Suprapubic skin (tissue), 3 donors: ENCODE results near the gene EARS2.
"Not testable (repeated sequence)": the region's sequence is repeated elsewhere in the genome, so short reads cannot be mapped to it uniquely, and the experiment has no call there.

Source experiments
- EP300 ChIP-seq: sonication (generic); formaldehyde crosslinking; IDR thresholded peaks from one replicate; pipeline ENCODE4 v1.6.1; 2017; ENCODE audit warnings: antibody characterized with exemption
- TF ChIP-seq, protein P1 (sequence below), 2 donors: fragments of 200-600 bp in 1 of 2; fragments of 450-650 bp in 1 of 2; sonication (generic) in 1 of 2; IDR thresholded peaks; one replicate each; pipeline ENCODE4 v1.5.1; 2016 to 2019; ENCODE audit warnings: antibody characterized with exemption in 2 of 2, mild to moderate bottlenecking in 1 of 2, moderate library complexity in 1 of 2

DNA sequence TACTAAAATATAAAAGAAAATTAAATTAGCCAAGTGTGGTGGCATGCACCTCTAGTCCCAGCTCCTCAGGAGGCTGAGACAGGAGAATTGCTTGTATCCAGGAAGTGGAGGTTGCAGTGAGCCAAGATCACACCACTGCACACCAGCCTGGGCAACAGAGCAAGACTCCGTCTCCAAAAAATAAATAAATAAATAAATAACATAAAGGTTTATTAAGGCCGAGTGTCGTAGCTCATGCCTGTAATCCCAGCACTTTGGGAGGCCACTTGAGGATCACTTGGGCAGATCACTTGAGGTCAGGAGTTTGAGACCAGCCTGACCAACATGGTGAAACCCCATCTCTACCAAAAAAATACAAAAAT is 16.4 kb downstream of the EARS2 start:
- TF ChIP-seq, protein P1, sequence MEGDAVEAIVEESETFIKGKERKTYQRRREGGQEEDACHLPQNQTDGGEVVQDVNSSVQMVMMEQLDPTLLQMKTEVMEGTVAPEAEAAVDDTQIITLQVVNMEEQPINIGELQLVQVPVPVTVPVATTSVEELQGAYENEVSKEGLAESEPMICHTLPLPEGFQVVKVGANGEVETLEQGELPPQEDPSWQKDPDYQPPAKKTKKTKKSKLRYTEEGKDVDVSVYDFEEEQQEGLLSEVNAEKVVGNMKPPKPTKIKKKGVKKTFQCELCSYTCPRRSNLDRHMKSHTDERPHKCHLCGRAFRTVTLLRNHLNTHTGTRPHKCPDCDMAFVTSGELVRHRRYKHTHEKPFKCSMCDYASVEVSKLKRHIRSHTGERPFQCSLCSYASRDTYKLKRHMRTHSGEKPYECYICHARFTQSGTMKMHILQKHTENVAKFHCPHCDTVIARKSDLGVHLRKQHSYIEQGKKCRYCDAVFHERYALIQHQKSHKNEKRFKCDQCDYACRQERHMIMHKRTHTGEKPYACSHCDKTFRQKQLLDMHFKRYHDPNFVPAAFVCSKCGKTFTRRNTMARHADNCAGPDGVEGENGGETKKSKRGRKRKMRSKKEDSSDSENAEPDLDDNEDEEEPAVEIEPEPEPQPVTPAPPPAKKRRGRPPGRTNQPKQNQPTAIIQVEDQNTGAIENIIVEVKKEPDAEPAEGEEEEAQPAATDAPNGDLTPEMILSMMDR (IDR thresholded peaks at IDR 0.05), result not testable (repeated sequence)
- not testable (repeated sequence) for TF ChIP-seq EP300
